Adrenal gland (tissue), 5 donors: Measurements from ENCODE around the gene TNFRSF14.
"Not testable (repeated sequence)": the region's sequence is repeated elsewhere in the genome, so short reads cannot be mapped to it uniquely, and the experiment has no call there.

Experiments
- POLR2A ChIP-seq, 2 donors: fragments of 450-650 bp; IDR thresholded peaks; one replicate each; pipeline ENCODE4 v1.6.1; 2017; ENCODE audit warnings: antibody characterized with exemption in 2 of 2, mild to moderate bottlenecking in 2 of 2, moderate library complexity in 1 of 2
- TF ChIP-seq, protein P1 (sequence below), 6 experiments: fragments of 450-650 bp in 4 of 6; fragments of 200-600 bp in 2 of 6; sonication (generic) in 1 of 6; IDR thresholded peaks; 1 replicate in 5 of 6; 2 replicates in 1 of 6; pipeline versions ENCODE4 v1.5.1 to v1.8.0; 2016 to 2021; ENCODE audit warnings: antibody characterized with exemption in 6 of 6, mild to moderate bottlenecking in 2 of 6, moderate library complexity in 1 of 6
- donor health status: DM: no; HTN: no; CAD: no.

DNA sequence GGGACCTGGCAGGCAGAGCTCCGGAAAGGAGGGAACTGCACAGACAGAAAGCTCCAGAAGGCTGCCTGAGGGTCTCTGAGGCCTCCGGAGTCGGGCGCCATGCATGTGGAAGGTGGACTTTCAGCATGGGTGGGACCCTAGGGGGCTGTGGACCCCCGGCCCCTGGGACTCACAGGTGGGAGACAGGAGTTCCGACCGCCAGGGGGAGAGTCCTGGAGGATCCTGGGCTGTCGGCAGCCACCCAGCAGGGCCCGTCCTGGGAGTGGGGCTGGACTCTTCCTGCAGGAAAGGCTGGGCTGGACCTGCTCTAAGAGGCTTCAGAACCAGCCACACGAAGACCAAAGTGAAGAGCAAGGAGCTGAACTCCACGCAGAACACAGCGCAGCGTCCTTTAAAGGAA is 13.5 kb downstream of the TNFRSF14 start:
- TF ChIP-seq, protein P1, sequence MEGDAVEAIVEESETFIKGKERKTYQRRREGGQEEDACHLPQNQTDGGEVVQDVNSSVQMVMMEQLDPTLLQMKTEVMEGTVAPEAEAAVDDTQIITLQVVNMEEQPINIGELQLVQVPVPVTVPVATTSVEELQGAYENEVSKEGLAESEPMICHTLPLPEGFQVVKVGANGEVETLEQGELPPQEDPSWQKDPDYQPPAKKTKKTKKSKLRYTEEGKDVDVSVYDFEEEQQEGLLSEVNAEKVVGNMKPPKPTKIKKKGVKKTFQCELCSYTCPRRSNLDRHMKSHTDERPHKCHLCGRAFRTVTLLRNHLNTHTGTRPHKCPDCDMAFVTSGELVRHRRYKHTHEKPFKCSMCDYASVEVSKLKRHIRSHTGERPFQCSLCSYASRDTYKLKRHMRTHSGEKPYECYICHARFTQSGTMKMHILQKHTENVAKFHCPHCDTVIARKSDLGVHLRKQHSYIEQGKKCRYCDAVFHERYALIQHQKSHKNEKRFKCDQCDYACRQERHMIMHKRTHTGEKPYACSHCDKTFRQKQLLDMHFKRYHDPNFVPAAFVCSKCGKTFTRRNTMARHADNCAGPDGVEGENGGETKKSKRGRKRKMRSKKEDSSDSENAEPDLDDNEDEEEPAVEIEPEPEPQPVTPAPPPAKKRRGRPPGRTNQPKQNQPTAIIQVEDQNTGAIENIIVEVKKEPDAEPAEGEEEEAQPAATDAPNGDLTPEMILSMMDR (IDR thresholded peaks at IDR 0.05) = not testable (repeated sequence)
- TF ChIP-seq POLR2A (IDR thresholded peaks at IDR 0.05) = not testable (repeated sequence)
